Effector memory CD8-positive, alpha-beta T cell (primary cell): ENCODE results near the gene LMO2.
"Not testable (repeated sequence)": the region's sequence is repeated elsewhere in the genome, so short reads cannot be mapped to it uniquely, and the experiment has no call there.

Experiments used
- ATAC-seq: fragments of 150-1000 bp; cut with Tn5 transposase; replicated peaks from 2 replicates; pipeline ENCODE4 v1.10.0; 2021; ENCODE audit warnings: mild to moderate bottlenecking, moderate library complexity
- DNase-seq, 3 experiments: peaks; one replicate each; pipeline ENCODE4 v3.0.0; 2021
- H3K27ac Mint-ChIP-seq, 2 donors: one replicate each; pipeline ENCODE4 v1.8.0; 2022; ENCODE audit warnings: mild to moderate bottlenecking in 2 of 2, mixed read lengths in 2 of 2, moderate library complexity in 2 of 2
- H3K27me3 Mint-ChIP-seq, 2 donors: one replicate each; pipeline ENCODE4 v1.8.0; 2022; ENCODE audit warnings: mixed read lengths in 2 of 2
- H3K36me3 Mint-ChIP-seq: one replicate; pipeline ENCODE4 v1.8.0; 2022; ENCODE audit warnings: mild to moderate bottlenecking, moderate library complexity, mixed read lengths; ENCODE audit not compliant: insufficient read depth
- H3K4me1 Mint-ChIP-seq, 2 donors: one replicate each; pipeline ENCODE4 v1.8.0; 2022; ENCODE audit warnings: low read depth in 2 of 2, mixed read lengths in 2 of 2
- H3K4me3 Mint-ChIP-seq, 2 donors: one replicate each; pipeline ENCODE4 v1.8.0; 2022; ENCODE audit warnings: mild to moderate bottlenecking in 2 of 2, mixed read lengths in 2 of 2, moderate library complexity in 2 of 2
- H3K9me3 Mint-ChIP-seq, 2 donors: one replicate each; pipeline ENCODE4 v1.8.0; 2022; ENCODE audit warnings: mixed read lengths in 2 of 2

Gene LMO2

GRCh38 chr11:33926671-33927552 lies 35.0 kb upstream of the LMO2 start:
- DNase-seq, result no peak
- Mint-ChIP-seq H3K4me1 (peaks cover 0 to 7% of the 10 kb centered on the region in 2 donors), H3K4me3 (no peak overlapping the region), H3K27ac (no peak overlapping the region), H3K36me3 (no peaks in the 10 kb centered on the region), H3K27me3 (peaks cover 13 to 32% of the 10 kb centered on the region in 2 donors), H3K9me3 (peaks cover 0 to 4% of the 10 kb centered on the region in 2 donors)
- no peak for ATAC-seq

- Mint-ChIP-seq H3K4me3 (no peak overlapping the region), H3K4me1 (no peaks in the 10 kb centered on the region), H3K36me3 (no peaks in the 10 kb centered on the region), H3K9me3 (no peaks in the 10 kb centered on the region), H3K27ac (no peak overlapping the region), H3K27me3 (peaks cover 38 to 57% of the 10 kb centered on the region in 2 donors)
- no peak for ATAC-seq
- no peak for DNase-seq
These were observed 32.5 kb upstream of the LMO2 start for GRCh38 chr11:33924341-33924740.

GRCh38 chr11:33923626-33924025 lies 31.8 kb upstream of the LMO2 start:
- Mint-ChIP-seq H3K4me1 (no peaks in the 10 kb centered on the region), H3K36me3 (no peaks in the 10 kb centered on the region), H3K4me3 (no peak overlapping the region), H3K27me3 (peaks cover 38 to 59% of the 10 kb centered on the region in 2 donors), H3K9me3 (no peaks in the 10 kb centered on the region), H3K27ac (no peak overlapping the region)
- DNase-seq (no peak), ATAC-seq (no peak)

GRCh38 chr11:33920838-33921613 lies 29.1 kb upstream of the LMO2 start:
- Mint-ChIP-seq H3K9me3 (no peaks in the 10 kb centered on the region), H3K4me1 (no peaks in the 10 kb centered on the region), H3K36me3 (no peaks in the 10 kb centered on the region), H3K27ac (no peak overlapping the region), H3K4me3 (no peak overlapping the region), H3K27me3 (peaks cover 58 to 78% of the 10 kb centered on the region in 2 donors)
- DNase-seq (no peak), ATAC-seq (peak; percentile 40)

- DNase-seq (no peak), ATAC-seq (no peak)
- Mint-ChIP-seq H3K36me3 (no peaks in the 10 kb centered on the region), H3K4me3 (no peak overlapping the region), H3K27me3 (peaks cover 63 to 89% of the 10 kb centered on the region in 2 donors), H3K9me3 (no peaks in the 10 kb centered on the region), H3K27ac (no peak overlapping the region), H3K4me1 (no peaks in the 10 kb centered on the region)
These were observed 27.8 kb upstream of the LMO2 start for GRCh38 chr11:33919645-33920044.

GRCh38 chr11:33917402-33917801 lies 25.5 kb upstream of the LMO2 start:
- peaks cover 2 to 13% of the 10 kb centered on the region in 2 donors for H3K9me3 Mint-ChIP-seq
- not testable (repeated sequence) for H3K4me1 Mint-ChIP-seq, H3K27ac Mint-ChIP-seq, H3K36me3 Mint-ChIP-seq, H3K4me3 Mint-ChIP-seq, ATAC-seq, DNase-seq
- H3K27me3 Mint-ChIP-seq, result peaks cover 65 to 90% of the 10 kb centered on the region in 2 donors

GRCh38 chr11:33916736-33917135 lies 24.9 kb upstream of the LMO2 start:
- peaks cover 2 to 13% of the 10 kb centered on the region in 2 donors for H3K9me3 Mint-ChIP-seq
- ATAC-seq, result no peak
- DNase-seq, result no peak
- H3K27ac Mint-ChIP-seq, result no peak overlapping the region
- H3K4me3 Mint-ChIP-seq, result no peak overlapping the region
- no peaks in the 10 kb centered on the region for H3K36me3 Mint-ChIP-seq
- H3K4me1 Mint-ChIP-seq, result no peaks in the 10 kb centered on the region
- peaks cover 63 to 90% of the 10 kb centered on the region in 2 donors for H3K27me3 Mint-ChIP-seq

- Mint-ChIP-seq H3K27ac (no peak overlapping the region), H3K27me3 (peaks cover 55 to 90% of the 10 kb centered on the region in 2 donors), H3K9me3 (peaks cover 2 to 13% of the 10 kb centered on the region in 2 donors), H3K4me3 (no peak overlapping the region), H3K36me3 (no peaks in the 10 kb centered on the region), H3K4me1 (no peaks in the 10 kb centered on the region)
- DNase-seq (no peak), ATAC-seq (no peak)
These were observed 23.6 kb upstream of the LMO2 start for GRCh38 chr11:33915526-33915925.

GRCh38 chr11:33913991-33914390 lies 22.1 kb upstream of the LMO2 start:
- Mint-ChIP-seq H3K9me3 (peaks cover 2 to 13% of the 10 kb centered on the region in 2 donors), H3K27me3 (peaks cover 59 to 85% of the 10 kb centered on the region in 2 donors), H3K36me3 (no peaks in the 10 kb centered on the region), H3K4me3 (no peak overlapping the region), H3K27ac (no peak overlapping the region), H3K4me1 (no peaks in the 10 kb centered on the region)
- no peak for DNase-seq
- no peak for ATAC-seq

GRCh38 chr11:33912405-33913361 lies 20.8 kb upstream of the LMO2 start:
- H3K27me3 Mint-ChIP-seq, result peaks cover 60 to 76% of the 10 kb centered on the region in 2 donors
- no peak overlapping the region for H3K27ac Mint-ChIP-seq
- no peaks in the 10 kb centered on the region for H3K4me1 Mint-ChIP-seq
- DNase-seq (no peak), ATAC-seq (no peak)
- peaks cover 2 to 13% of the 10 kb centered on the region in 2 donors for H3K9me3 Mint-ChIP-seq
- H3K36me3 Mint-ChIP-seq, result no peaks in the 10 kb centered on the region
- no peak overlapping the region for H3K4me3 Mint-ChIP-seq

GRCh38 chr11:33910958-33911339 lies 19.1 kb upstream of the LMO2 start:
- Mint-ChIP-seq H3K4me3 (no peak overlapping the region), H3K27me3 (peaks cover 58 to 76% of the 10 kb centered on the region in 2 donors), H3K4me1 (no peaks in the 10 kb centered on the region), H3K9me3 (peaks cover 2 to 13% of the 10 kb centered on the region in 2 donors), H3K27ac (no peak overlapping the region), H3K36me3 (no peaks in the 10 kb centered on the region)
- DNase-seq, result no peak
- no peak for ATAC-seq

- H3K27ac Mint-ChIP-seq, result no peak overlapping the region
- H3K36me3 Mint-ChIP-seq, result peaks cover 4% of the 10 kb centered on the region
- no peaks in the 10 kb centered on the region for H3K4me1 Mint-ChIP-seq
- peaks cover 56 to 76% of the 10 kb centered on the region in 2 donors for H3K27me3 Mint-ChIP-seq
- no peak overlapping the region for H3K4me3 Mint-ChIP-seq
- H3K9me3 Mint-ChIP-seq, result peaks cover 2 to 13% of the 10 kb centered on the region in 2 donors
- DNase-seq, result no peak
- no peak for ATAC-seq
These were observed 18.6 kb upstream of the LMO2 start for GRCh38 chr11:33910296-33910957.
